ENCODE data around the gene ZNF311. TPM values are rescaled to one million over a fixed set of nuclear protein-coding genes. Genes with fewer than 3 reads are reported as not detected.
A peak's percentile ranks its signal among the peaks of the same experiment; 100 is the strongest.

Gene ZNF311
- total and polyA plus RNA-seq, 9 donors = 1.5 to 2.7 (median 2.3) TPM

DNA sequence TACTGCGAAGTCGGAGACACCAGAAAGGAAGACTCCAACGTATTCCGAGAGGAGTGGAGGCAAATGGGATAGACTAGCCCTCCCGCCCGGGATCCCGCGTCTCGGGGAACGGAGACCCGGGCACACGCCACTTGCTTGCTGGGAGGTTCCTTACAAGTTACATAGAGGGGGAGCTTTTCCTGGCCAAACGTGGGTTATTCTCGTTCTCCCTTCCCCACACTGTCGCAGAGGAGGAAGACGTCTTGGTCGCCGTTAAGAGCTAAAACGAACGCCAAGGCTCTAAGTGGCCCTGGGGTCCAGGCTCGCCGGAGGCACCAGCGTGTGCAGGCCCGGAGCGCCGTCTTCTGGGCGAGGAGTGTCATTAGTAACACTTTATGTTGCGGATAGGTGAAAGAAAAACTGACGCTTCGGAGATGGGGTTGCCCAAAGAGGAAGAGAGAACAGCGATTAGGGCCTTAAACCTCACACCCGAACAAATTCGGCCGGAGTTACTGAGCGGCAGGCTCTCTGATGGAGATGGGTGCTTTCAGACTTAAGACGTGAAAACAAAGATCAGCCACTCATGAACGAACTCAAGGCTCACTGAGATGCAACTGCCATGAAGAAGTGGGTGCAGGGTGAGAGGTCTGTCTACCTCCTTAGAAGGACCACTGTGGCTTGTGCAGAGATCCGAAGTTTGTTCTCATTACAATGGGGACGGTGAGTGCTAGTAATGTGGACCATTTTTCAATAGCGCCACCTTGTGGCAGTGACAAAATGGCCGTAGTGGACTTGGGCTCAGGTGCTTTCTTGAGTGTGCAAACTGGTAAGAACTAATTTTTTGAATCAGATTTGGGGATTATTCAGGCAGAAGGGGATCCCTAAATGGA, 11.7 kb upstream of the ZNF311 start:
- Histone ChIP-seq H3K27ac (ENCODE audit: low read length) (no peak overlapping the region), H3K36me3 (ENCODE audit: control insufficient read depth, insufficient read depth, low read length) (no peaks in the 10 kb centered on the region), H3K4me1 (ENCODE audit: control insufficient read depth, insufficient read depth, low read length) (peaks cover 2% of the 10 kb centered on the region), H3K4me3 (ENCODE audit: low read length) (peak overlapping the region; percentile 60), H3K27me3 (ENCODE audit: control insufficient read depth, insufficient read depth, low read length) (peaks cover 30% of the 10 kb centered on the region), H3K9me3 (replicated peaks; ENCODE audit: control insufficient read depth, low read depth, low read length) (no peaks in the 10 kb centered on the region)
- peak; percentile 88 for DNase-seq
- WGBS (ENCODE audit: insufficient coverage) = under 1% methylated on average over 31 of the region's 41 CpGs

DNA sequence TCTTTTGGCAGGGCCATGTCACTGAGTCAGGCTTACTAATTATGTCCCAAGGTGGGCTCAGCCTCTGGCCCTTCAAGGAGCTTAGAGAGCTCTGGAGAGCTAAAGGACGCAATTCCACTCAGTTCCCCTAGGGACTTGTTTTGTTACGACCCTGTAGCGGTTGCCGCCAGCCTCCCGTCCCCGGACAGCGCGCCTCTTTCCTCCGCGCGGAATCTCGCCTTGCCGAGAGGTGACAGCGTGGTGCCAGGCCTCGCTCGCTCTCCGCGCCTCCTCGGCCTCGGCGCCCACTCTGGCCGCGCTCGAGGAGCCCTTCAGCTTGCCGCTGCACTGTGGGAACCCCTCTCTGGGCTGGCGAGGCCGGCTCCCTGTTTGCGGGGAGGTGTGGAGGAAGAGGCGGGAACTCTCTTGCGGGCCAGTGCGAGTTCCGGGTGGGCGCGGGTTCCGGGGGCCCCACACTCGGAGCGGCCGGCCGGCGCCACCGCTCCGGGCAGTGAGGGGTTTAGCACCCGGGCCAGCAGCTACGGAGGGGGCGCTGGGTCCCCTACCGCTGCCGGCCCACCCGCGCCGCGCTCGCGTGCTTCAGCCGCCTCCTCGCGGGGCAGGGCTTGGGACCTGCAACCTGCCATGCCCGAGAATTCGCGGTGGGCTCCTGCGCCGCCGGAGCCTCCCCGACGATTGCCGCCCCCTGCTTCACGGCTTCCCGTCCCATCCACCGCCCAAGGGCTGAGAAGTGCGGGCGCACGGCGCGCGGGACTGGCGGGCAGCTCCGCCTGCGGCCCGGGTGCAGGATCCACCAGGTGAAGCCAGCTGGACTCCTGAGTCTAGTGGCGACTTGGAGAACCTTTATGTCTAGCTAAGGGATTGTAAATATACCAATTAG, 9.9 kb upstream of the ZNF311 start:
- Histone ChIP-seq H3K27ac (ENCODE audit: low read length) (no peak overlapping the region), H3K4me3 (ENCODE audit: low read length) (peak overlapping the region; percentile 28), H3K9me3 (replicated peaks; ENCODE audit: control insufficient read depth, low read depth, low read length) (no peaks in the 10 kb centered on the region), H3K4me1 (ENCODE audit: control insufficient read depth, insufficient read depth, low read length) (peaks cover 2% of the 10 kb centered on the region), H3K36me3 (ENCODE audit: control insufficient read depth, insufficient read depth, low read length) (no peaks in the 10 kb centered on the region), H3K27me3 (ENCODE audit: control insufficient read depth, insufficient read depth, low read length) (peaks cover 33% of the 10 kb centered on the region)
- WGBS (ENCODE audit: insufficient coverage) = 54% methylated on average over 54 of the region's 79 CpGs
- DNase-seq = no peak

GRCh38 chr6:29011276-29011734, 6.2 kb upstream of the ZNF311 start:
- Histone ChIP-seq H3K27me3 (ENCODE audit: control insufficient read depth, insufficient read depth, low read length) (peaks cover 28% of the 10 kb centered on the region), H3K27ac (ENCODE audit: low read length) (peak overlapping the region; percentile 74), H3K4me3 (ENCODE audit: low read length) (peak overlapping the region; percentile 58), H3K4me1 (ENCODE audit: control insufficient read depth, insufficient read depth, low read length) (peaks cover 2% of the 10 kb centered on the region), H3K36me3 (ENCODE audit: control insufficient read depth, insufficient read depth, low read length) (no peaks in the 10 kb centered on the region), H3K9me3 (replicated peaks; ENCODE audit: control insufficient read depth, low read depth, low read length) (no peaks in the 10 kb centered on the region)
- DNase-seq = peak; percentile 92
- 2% methylated on average over 12 of the region's 30 CpGs for WGBS (ENCODE audit: insufficient coverage)

- no CpG with 5 or more reads among the region's 1 CpG for WGBS (ENCODE audit: insufficient coverage)
- H3K4me3 ChIP-seq (ENCODE audit: low read length) = no peak overlapping the region
- H3K27ac ChIP-seq (ENCODE audit: low read length) = no peak overlapping the region
- peaks cover 4% of the 10 kb centered on the region for H3K4me1 ChIP-seq (ENCODE audit: control insufficient read depth, insufficient read depth, low read length)
- no peak for DNase-seq
- no peaks in the 10 kb centered on the region for H3K36me3 ChIP-seq (ENCODE audit: control insufficient read depth, insufficient read depth, low read length)
- H3K9me3 ChIP-seq (replicated peaks; ENCODE audit: control insufficient read depth, low read depth, low read length) = no peaks in the 10 kb centered on the region
- peaks cover 13% of the 10 kb centered on the region for H3K27me3 ChIP-seq (ENCODE audit: control insufficient read depth, insufficient read depth, low read length)
These were observed 4.2 kb upstream of the ZNF311 start for GRCh38 chr6:29009358-29009757.

DNA sequence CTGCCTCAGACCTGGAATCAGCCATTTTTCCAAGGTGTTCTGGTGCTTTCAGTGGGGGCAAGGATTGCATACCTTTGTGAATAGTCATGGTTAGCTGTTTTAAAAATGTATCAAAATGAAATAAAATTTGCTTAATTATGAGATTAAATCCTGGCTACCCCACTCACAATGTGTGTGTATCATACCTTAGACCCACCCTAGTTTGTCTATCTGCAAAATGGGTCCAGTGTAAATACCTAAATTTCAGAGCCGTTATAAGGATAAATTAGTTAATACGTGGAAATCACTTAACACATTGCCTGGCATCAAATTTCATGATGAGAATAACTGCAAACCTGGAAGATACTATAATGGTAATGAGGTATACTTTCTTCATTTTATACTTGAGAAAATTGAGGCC, 3.0 kb upstream of the ZNF311 start:
- no peaks in the 10 kb centered on the region for H3K36me3 ChIP-seq (ENCODE audit: control insufficient read depth, insufficient read depth, low read length)
- no peak overlapping the region for H3K27ac ChIP-seq (ENCODE audit: low read length)
- DNase-seq = no peak
- peaks cover 4% of the 10 kb centered on the region for H3K4me1 ChIP-seq (ENCODE audit: control insufficient read depth, insufficient read depth, low read length)
- no peak overlapping the region for H3K4me3 ChIP-seq (ENCODE audit: low read length)
- peaks cover 6% of the 10 kb centered on the region for H3K27me3 ChIP-seq (ENCODE audit: control insufficient read depth, insufficient read depth, low read length)
- WGBS (ENCODE audit: insufficient coverage) = no CpG with 5 or more reads among the region's 2 CpGs
- H3K9me3 ChIP-seq (replicated peaks; ENCODE audit: control insufficient read depth, low read depth, low read length) = no peaks in the 10 kb centered on the region

DNA sequence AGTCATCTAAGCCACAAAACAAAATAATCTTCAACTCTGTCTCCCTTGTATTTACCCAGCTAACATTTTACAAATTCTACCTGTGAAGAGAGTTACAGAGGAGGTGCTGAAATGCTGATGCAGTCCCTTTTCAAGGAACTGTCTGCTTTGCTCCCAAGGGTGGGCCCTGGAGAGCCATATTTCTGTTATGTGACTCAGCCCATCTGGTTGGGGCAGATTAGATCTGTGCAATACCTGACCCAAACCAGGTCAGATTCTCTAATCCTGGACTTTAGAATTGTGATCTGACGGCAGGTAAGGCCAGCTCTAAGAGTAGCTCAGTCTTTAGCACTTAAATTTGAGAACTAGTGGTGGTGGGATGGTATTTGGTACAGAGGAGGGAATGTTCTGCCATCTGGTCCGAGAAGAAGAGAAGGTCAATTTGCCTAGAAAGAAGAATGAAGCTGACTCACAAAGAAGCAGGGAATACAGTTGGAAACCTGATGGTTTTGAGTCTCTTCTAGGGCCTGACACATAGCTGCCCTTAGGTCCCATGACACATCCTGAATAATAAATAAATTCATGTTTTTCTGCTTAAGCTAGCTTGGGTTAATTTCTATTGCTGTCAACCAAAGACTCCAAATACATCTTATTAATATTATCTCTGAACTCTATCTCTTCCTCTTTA, 8.1 kb downstream of the ZNF311 start:
- Histone ChIP-seq H3K36me3 (ENCODE audit: control insufficient read depth, insufficient read depth, low read length) (peaks cover 4% of the 10 kb centered on the region), H3K27me3 (ENCODE audit: control insufficient read depth, insufficient read depth, low read length) (no peaks in the 10 kb centered on the region)
- WGBS (ENCODE audit: insufficient coverage) = 56% methylated on average over 1 of the region's 2 CpGs

GRCh38 chr6:28995093-28995650, 9.9 kb downstream of the ZNF311 start:
- Histone ChIP-seq H3K36me3 (ENCODE audit: control insufficient read depth, insufficient read depth, low read length) (peaks cover 4% of the 10 kb centered on the region), H3K9me3 (replicated peaks; ENCODE audit: control insufficient read depth, low read depth, low read length) (peaks cover 3% of the 10 kb centered on the region), H3K27ac (ENCODE audit: low read length) (no peak overlapping the region), H3K4me3 (ENCODE audit: low read length) (no peak overlapping the region), H3K4me1 (ENCODE audit: control insufficient read depth, insufficient read depth, low read length) (no peaks in the 10 kb centered on the region), H3K27me3 (ENCODE audit: control insufficient read depth, insufficient read depth, low read length) (no peaks in the 10 kb centered on the region)
- DNase-seq = no peak
- WGBS (ENCODE audit: insufficient coverage) = 95% methylated on average over 3 of the region's 8 CpGs

More for the DNA sequence above, 8.1 kb downstream of the ZNF311 start:
- Histone ChIP-seq H3K4me3 (ENCODE audit: low read length) (no peak overlapping the region), H3K9me3 (replicated peaks; ENCODE audit: control insufficient read depth, low read depth, low read length) (peaks cover 3% of the 10 kb centered on the region), H3K4me1 (ENCODE audit: control insufficient read depth, insufficient read depth, low read length) (no peaks in the 10 kb centered on the region), H3K27ac (ENCODE audit: low read length) (no peak overlapping the region)
- no peak for DNase-seq

DNA sequence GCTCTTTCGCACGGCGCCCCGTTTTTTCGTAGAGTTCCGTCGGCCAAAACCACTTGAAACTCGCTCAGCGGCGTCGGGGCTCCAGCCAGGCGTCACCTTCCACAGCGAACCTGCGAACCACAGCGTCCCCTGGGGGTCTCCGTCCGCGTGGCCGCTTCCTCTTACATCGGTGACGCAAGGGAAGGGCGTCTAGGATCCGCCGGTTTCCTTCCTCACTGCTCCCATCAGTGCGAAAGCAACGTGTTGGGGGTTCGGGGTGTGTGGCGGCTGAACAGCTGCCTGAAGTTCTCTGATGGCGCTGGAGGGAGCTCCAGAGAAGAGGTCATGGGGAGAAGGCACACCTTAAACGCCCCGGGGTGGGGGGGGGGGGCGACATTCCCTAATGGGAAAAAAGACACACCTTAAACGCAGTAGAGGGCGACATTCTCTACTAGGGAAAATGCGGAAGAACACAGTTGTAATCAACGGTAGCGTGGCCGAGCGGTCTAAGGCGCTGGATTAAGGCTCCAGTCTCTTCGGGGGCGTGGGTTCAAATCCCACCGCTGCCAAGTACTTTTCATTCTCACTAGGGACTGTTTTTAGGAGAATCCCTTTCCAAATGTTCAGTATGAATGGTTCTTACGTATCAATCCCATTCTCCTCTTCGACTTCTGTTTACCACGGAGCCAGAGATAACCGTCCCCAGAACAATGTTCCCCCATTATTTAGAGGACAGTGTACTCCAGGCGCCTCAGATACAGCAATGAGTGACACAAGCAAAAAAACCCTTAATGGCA, 16.4 kb downstream of the ZNF311 start:
- peak; percentile 53 for DNase-seq
- peaks cover 13% of the 10 kb centered on the region for H3K27me3 ChIP-seq (ENCODE audit: control insufficient read depth, insufficient read depth, low read length)
- H3K4me1 ChIP-seq (ENCODE audit: control insufficient read depth, insufficient read depth, low read length) = peaks cover 8% of the 10 kb centered on the region
- peak overlapping the region; percentile 40 for H3K4me3 ChIP-seq (ENCODE audit: low read length)
- WGBS (ENCODE audit: insufficient coverage) = 10% methylated on average over 30 of the region's 48 CpGs
- H3K36me3 ChIP-seq (ENCODE audit: control insufficient read depth, insufficient read depth, low read length) = no peaks in the 10 kb centered on the region
- no peak overlapping the region for H3K27ac ChIP-seq (ENCODE audit: low read length)
- H3K9me3 ChIP-seq (replicated peaks; ENCODE audit: control insufficient read depth, low read depth, low read length) = no peaks in the 10 kb centered on the region

- Histone ChIP-seq H3K4me1 (ENCODE audit: control insufficient read depth, insufficient read depth, low read length) (peaks cover 17% of the 10 kb centered on the region), H3K27ac (ENCODE audit: low read length) (peak overlapping the region; percentile 94), H3K9me3 (replicated peaks; ENCODE audit: control insufficient read depth, low read depth, low read length) (no peaks in the 10 kb centered on the region), H3K4me3 (ENCODE audit: low read length) (peak overlapping the region; percentile 39), H3K36me3 (ENCODE audit: control insufficient read depth, insufficient read depth, low read length) (no peaks in the 10 kb centered on the region), H3K27me3 (ENCODE audit: control insufficient read depth, insufficient read depth, low read length) (peaks cover 13% of the 10 kb centered on the region)
- peak; percentile 99 for DNase-seq
- 12% methylated on average over 15 of the region's 31 CpGs for WGBS (ENCODE audit: insufficient coverage)
These were observed 19.5 kb downstream of the ZNF311 start for GRCh38 chr6:28985462-28986164.

All from muscle of leg (tissue), 11 donors.